Astrocyte (in vitro differentiated cells and primary cell): ENCODE measurements around the gene EDA. TPM values are rescaled to one million over a fixed set of nuclear protein-coding genes. Genes with fewer than 3 reads are reported as not detected.

ENCODE experiments used
- DNase-seq: peaks from one replicate; pipeline ENCODE4 v3.0.0-alpha.2; 2010; ENCODE audit warnings: low read depth
- FAIRE-seq: peaks from 2 replicates; lab custom pipeline; 2011; peaks lifted over from hg19 to GRCh38; lab: Jason Lieb, UNC
- H2AFZ ChIP-seq: 2 replicates; pipeline ENCODE4 v1.6.0; 2012; ENCODE audit warnings: low read depth, low read length, inconsistent platforms
- H3K27ac ChIP-seq: 2 replicates; pipeline ENCODE4 v1.5.1; 2011; ENCODE audit warnings: low read depth, low read length, inconsistent platforms
- H3K27me3 ChIP-seq: 2 replicates; pipeline ENCODE4 v1.6.0; 2011; ENCODE audit warnings: low read length, inconsistent platforms; ENCODE audit not compliant: insufficient read depth
- H3K36me3 ChIP-seq: 2 replicates; pipeline ENCODE4 v1.5.1; 2011; ENCODE audit warnings: low read length, inconsistent platforms; ENCODE audit not compliant: insufficient read depth
- H3K4me1 ChIP-seq: 2 replicates; pipeline ENCODE4 v1.5.1; 2011; ENCODE audit warnings: low read length, inconsistent platforms; ENCODE audit not compliant: insufficient read depth
- H3K4me2 ChIP-seq: 2 replicates; pipeline ENCODE4 v1.6.0; 2012; ENCODE audit warnings: low read length, inconsistent platforms
- H3K4me3 ChIP-seq: 2 replicates; pipeline ENCODE4 v1.5.1; 2011; ENCODE audit warnings: low read depth, mild to moderate bottlenecking, low read length, inconsistent platforms; ENCODE audit not compliant: insufficient read depth
- H3K79me2 ChIP-seq: 2 replicates; pipeline ENCODE4 v1.6.0; 2012; ENCODE audit warnings: mild to moderate bottlenecking, low read length, inconsistent platforms; ENCODE audit not compliant: insufficient read depth
- H3K9ac ChIP-seq: 2 replicates; pipeline ENCODE4 v1.6.0; 2012; ENCODE audit warnings: mild to moderate bottlenecking, low read length, inconsistent platforms
- H3K9me3 ChIP-seq: 2 replicates; pipeline ENCODE4 v1.5.1; 2012; ENCODE audit warnings: low read depth, mild to moderate bottlenecking, low read length, inconsistent platforms; ENCODE audit not compliant: insufficient read depth
- H4K20me1 ChIP-seq: 2 replicates; pipeline ENCODE4 v1.6.0; 2012; ENCODE audit warnings: low read length, inconsistent platforms; ENCODE audit not compliant: insufficient read depth
- H3K27ac Mint-ChIP-seq: one replicate; pipeline ENCODE4 v1.8.0; 2021; ENCODE audit warnings: mild to moderate bottlenecking, mixed read lengths; ENCODE audit not compliant: unreplicated experiment
- H3K27me3 Mint-ChIP-seq: one replicate; pipeline ENCODE4 v1.8.0; 2021; ENCODE audit warnings: low read depth, mixed read lengths; ENCODE audit not compliant: unreplicated experiment
- H3K36me3 Mint-ChIP-seq: one replicate; pipeline ENCODE4 v1.8.0; 2021; ENCODE audit warnings: low read depth, mixed read lengths; ENCODE audit not compliant: unreplicated experiment
- H3K4me1 Mint-ChIP-seq: one replicate; pipeline ENCODE4 v1.8.0; 2021; ENCODE audit warnings: low read depth, mixed read lengths; ENCODE audit not compliant: unreplicated experiment
- H3K4me3 Mint-ChIP-seq: one replicate; pipeline ENCODE4 v1.8.0; 2021; ENCODE audit warnings: mild to moderate bottlenecking, moderate library complexity, mixed read lengths; ENCODE audit not compliant: unreplicated experiment
- H3K9me3 Mint-ChIP-seq: one replicate; pipeline ENCODE4 v1.8.0; 2021; ENCODE audit warnings: mild to moderate bottlenecking, mixed read lengths; ENCODE audit not compliant: unreplicated experiment
- CTCF ChIP-seq: IDR thresholded peaks from 2 replicates; pipeline ENCODE4 v1.5.1; 2011; ENCODE audit warnings: low read depth, mild to moderate bottlenecking, inconsistent platforms, low read length, moderate library complexity; ENCODE audit not compliant: insufficient read depth
- EZH2 ChIP-seq: IDR thresholded peaks from 2 replicates; pipeline ENCODE4 v1.6.1; 2012; ENCODE audit warnings: mild to moderate bottlenecking, low read length, inconsistent platforms; ENCODE audit not compliant: insufficient read depth
- total RNA-seq: library from RNA; stranded (reverse); gene quantifications from 2 replicates; pipeline ENCODE4 v1.2.1, GENCODE V29; 2021

The EDA gene
- total RNA-seq, 1 donor from 2014 or later, result 1.8 TPM

GRCh38 chrX:69618803-69619202 lies 2.9 kb downstream of the EDA start:
- H3K4me2 ChIP-seq, result no peak overlapping the region
- H3K79me2 ChIP-seq, result no peaks in the 10 kb centered on the region
- H3K27ac ChIP-seq, result no peak overlapping the region
- H3K36me3 Mint-ChIP-seq, result no peaks in the 10 kb centered on the region
- no peaks in the 10 kb centered on the region for H3K36me3 ChIP-seq
- no peak for FAIRE-seq
- H3K27me3 ChIP-seq, result peaks cover 5% of the 10 kb centered on the region
- H3K9ac ChIP-seq, result no peak overlapping the region
- no peak for DNase-seq
- peaks cover 2% of the 10 kb centered on the region for H3K27me3 Mint-ChIP-seq
- no peaks in the 10 kb centered on the region for H3K9me3 ChIP-seq
- no peaks in the 10 kb centered on the region for H3K4me1 ChIP-seq
- H3K4me1 Mint-ChIP-seq, result no peaks in the 10 kb centered on the region
- no peak for TF ChIP-seq EZH2
- TF ChIP-seq CTCF, result peak; percentile 23
- H2AFZ ChIP-seq, result no peak overlapping the region
- H3K4me3 ChIP-seq, result no peak overlapping the region
- no peaks in the 10 kb centered on the region for H4K20me1 ChIP-seq
- no peaks in the 10 kb centered on the region for H3K9me3 Mint-ChIP-seq
- H3K27ac Mint-ChIP-seq, result no peak overlapping the region
- H3K4me3 Mint-ChIP-seq, result no peak overlapping the region

- Mint-ChIP-seq H3K27ac (no peak overlapping the region), H3K4me3 (no peak overlapping the region), H3K36me3 (no peaks in the 10 kb centered on the region), H3K9me3 (no peaks in the 10 kb centered on the region), H3K27me3 (no peaks in the 10 kb centered on the region), H3K4me1 (no peaks in the 10 kb centered on the region)
- H3K27me3 ChIP-seq, result no peaks in the 10 kb centered on the region
- no peak overlapping the region for H2AFZ ChIP-seq
- H3K4me1 ChIP-seq, result no peaks in the 10 kb centered on the region
- no peak overlapping the region for H3K4me2 ChIP-seq
- H3K9me3 ChIP-seq, result no peaks in the 10 kb centered on the region
- H3K79me2 ChIP-seq, result no peaks in the 10 kb centered on the region
- FAIRE-seq (peak; percentile 94), DNase-seq (no peak)
- no peak overlapping the region for H3K4me3 ChIP-seq
- no peaks in the 10 kb centered on the region for H3K36me3 ChIP-seq
- TF ChIP-seq CTCF, result no peak
- no peak for TF ChIP-seq EZH2
- no peak overlapping the region for H3K9ac ChIP-seq
- no peaks in the 10 kb centered on the region for H4K20me1 ChIP-seq
- no peak overlapping the region for H3K27ac ChIP-seq
Observed at GRCh38 chrX:69626129-69626528, 10.2 kb downstream of the EDA start.

- Mint-ChIP-seq H3K27ac (no peak overlapping the region), H3K36me3 (no peaks in the 10 kb centered on the region), H3K27me3 (no peaks in the 10 kb centered on the region), H3K4me1 (no peaks in the 10 kb centered on the region), H3K9me3 (peaks cover 1% of the 10 kb centered on the region), H3K4me3 (no peak overlapping the region)
- TF ChIP-seq CTCF (no peak), EZH2 (no peak)
- FAIRE-seq (peak; percentile 43), DNase-seq (no peak)
- Histone ChIP-seq H3K9me3 (no peaks in the 10 kb centered on the region), H3K36me3 (no peaks in the 10 kb centered on the region), H4K20me1 (no peaks in the 10 kb centered on the region), H3K4me2 (no peak overlapping the region), H3K27me3 (no peaks in the 10 kb centered on the region), H2AFZ (no peak overlapping the region), H3K4me3 (no peak overlapping the region), H3K27ac (no peak overlapping the region), H3K79me2 (no peaks in the 10 kb centered on the region), H3K4me1 (no peaks in the 10 kb centered on the region), H3K9ac (no peak overlapping the region)
Observed at GRCh38 chrX:69627744-69628143, 11.8 kb downstream of the EDA start.
